IPS-18c (cell line): ENCODE results near the gene DCUN1D4.

ENCODE experiments used
- H3K4me3 ChIP-seq: 2 replicates; pipeline ENCODE4 v1.7.0; 2013; ENCODE audit warnings: low read depth, mild to moderate bottlenecking, low read length, moderate library complexity; ENCODE audit not compliant: insufficient read depth
- H3K9me3 ChIP-seq: one replicate; pipeline ENCODE4 v1.6.1; 2013; ENCODE audit warnings: mild to moderate bottlenecking, low read length, moderate library complexity; ENCODE audit not compliant: control insufficient read depth, insufficient read depth

DCUN1D4 gene

DNA sequence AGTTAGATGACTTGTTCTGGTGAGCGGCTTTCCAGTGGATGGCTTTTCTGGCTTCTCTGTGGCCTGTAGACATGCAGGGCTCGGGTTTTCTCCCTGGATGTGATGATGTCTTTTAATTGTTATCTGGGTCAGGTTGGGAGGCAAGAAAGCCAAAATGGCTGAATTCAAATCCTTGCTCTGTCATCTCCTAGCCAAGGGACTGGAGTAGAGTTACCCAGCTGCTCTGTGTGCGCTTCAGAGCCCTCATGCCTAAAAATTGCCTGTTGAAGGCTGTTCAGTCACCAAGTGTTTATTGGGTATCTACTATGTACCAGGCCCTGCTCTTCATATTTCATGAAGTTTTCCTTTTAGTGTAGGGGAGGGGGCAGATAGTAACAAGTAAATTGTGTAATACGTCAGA, 7.3 kb downstream of the DCUN1D4 start:
- Histone ChIP-seq H3K4me3 (no peak overlapping the region), H3K9me3 (no peaks in the 10 kb centered on the region)

DNA sequence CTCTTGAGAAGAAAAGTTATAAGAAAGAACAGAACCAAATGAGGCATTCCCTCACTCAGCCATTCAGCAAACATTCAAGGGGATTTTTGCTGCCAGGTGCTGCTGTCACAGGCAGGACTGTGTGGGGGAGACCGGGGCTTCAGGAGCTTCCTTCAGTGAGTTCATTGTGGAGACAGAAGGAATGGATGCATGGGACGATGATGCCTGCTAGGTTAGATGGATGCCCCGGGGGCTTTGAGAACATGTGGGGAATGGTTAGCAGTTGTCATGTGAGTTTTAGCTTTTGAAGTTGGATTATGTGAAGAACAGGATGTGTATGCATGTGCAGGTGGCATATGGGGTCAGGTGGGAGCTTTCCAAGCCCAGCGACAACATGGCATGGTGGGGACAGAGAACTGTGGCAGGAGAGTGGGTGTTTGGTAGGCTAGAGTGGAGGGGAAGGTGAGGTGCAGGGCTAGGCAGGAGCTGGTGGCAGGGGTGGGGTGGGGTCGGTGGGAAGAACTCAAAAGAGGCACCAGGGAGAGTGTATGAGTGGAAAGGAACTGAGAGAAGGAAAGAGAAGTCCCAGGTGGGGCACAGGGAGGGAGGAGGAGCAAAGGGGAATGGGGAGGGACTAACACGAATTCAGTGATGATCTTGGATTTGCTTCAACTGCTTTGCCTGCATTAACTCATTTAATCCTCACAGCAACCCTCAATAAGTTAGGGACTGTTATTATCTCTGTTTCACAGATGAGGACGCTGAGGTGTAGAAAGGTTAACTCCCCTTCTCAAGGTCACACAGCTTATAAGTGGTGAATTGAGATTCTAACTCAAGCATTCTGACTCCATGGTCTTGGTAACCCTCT, 8.4 kb downstream of the DCUN1D4 start:
- Histone ChIP-seq H3K9me3 (no peaks in the 10 kb centered on the region), H3K4me3 (no peak overlapping the region)

DNA sequence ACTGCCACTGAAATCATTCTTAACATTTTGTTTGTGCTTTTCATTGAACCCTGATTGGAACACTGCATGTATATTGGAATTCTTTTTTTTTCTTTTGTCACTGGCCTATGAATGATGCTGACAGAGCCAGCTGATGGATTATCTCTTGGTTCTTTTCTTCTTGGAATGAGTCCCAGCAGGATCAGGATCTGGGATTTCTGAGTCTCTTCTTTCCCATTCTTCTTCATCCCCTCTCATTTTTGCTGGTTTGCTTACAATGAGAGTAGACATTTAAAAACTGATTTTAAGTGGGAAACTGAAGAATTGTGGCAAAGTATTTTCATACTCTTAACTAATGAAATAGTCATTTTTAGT, 9.0 kb downstream of the DCUN1D4 start:
- no peaks in the 10 kb centered on the region for H3K9me3 ChIP-seq
- no peak overlapping the region for H3K4me3 ChIP-seq

DNA sequence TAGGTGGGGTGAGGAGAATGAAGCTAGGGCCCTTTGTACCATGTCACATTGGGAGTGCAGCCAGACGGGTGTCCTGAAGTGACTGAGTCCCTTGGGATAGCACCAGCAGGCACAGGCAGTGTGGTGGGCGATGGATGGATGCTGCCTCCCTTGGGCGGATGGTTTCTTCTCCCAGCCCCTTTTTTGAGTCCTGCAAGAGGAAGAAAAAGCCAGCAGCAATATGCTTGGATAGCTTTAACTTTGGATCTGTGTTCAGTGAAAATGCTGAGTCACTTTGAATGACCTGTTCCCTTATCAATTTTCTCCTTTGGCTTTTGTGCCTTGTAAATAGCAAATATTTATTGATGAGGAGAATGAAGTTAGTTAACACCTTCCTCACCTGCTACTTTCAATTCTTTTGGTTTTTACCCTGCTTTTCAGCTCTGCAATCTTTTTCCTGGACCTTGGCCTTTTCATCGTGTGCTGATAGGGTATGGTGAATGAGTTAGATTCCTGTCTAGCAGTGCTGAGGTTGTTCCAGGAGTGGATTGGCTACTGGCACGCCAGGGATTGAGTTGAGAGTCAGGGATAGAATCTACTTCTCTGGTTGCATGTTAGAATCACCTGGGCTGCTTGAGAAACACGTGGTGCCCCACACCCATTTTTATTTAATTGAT, 10.2 kb downstream of the DCUN1D4 start:
- no peaks in the 10 kb centered on the region for H3K9me3 ChIP-seq
- H3K4me3 ChIP-seq, result no peak overlapping the region

DNA sequence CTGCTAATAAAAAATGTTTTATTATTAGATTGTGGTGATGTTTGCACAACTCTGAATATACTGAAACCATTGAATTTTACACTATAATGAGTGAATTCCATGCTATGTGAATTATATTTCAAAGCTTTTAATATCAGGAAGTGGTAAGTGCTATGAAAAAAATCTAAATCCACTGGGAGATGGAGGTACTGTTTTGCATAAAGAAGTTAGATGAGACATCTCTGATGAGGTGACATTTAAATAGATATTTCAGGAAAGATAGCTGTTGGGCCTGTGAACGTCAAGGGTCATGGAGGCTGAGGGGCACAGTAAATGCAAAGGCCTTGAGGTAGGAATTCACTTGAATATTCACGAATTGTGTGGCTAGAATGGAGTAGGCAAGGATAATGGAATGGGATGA, 12.3 kb downstream of the DCUN1D4 start:
- H3K4me3 ChIP-seq, result no peak overlapping the region
- H3K9me3 ChIP-seq, result no peaks in the 10 kb centered on the region

DNA sequence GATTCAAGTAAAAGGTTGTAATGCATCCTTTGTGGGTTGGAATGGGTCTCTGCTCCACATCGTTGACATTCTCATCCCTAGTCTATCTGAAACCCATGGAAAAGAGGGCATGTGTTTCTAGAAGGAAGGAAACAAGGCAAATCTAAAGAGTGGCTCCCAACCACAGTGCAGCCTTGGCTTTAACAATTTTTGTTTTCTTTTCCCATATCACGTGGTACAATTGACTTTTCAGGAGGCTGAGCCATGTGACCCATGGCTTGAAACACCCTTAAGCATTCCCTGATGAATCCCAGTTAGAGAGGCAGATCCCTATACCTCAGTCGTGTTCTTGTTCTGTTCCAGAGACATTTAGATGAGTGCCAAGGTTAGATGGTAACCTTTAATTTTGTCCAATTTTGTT, 12.8 kb downstream of the DCUN1D4 start:
- no peak overlapping the region for H3K4me3 ChIP-seq
- H3K9me3 ChIP-seq, result no peaks in the 10 kb centered on the region

DNA sequence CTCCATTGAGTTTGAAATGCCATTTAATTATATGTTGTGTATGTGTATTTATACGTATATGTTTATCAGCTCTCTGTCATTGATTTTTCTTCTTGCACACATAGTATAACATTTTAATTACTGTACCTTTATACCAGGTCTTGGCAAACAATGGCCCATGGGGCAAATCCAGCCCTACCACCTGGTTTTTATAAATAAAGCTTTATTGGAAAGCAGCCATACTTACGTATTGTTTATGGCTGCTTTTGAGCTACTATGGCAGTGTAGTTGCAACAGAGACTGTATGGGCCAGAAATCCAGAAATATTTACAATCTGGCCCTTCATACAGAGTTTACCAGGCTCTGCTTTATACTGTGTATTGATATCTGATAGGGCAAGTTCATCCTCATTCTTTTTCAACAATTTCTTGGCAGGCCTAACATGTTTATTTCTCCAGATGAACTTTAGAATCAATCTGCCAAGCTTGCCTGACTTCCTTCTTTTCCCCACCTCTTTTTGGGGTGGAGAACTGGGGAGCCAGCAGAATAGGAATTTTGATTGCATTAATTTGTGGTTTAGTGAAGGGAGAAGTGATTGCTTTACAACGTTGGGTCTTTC, 15.8 kb downstream of the DCUN1D4 start:
- no peaks in the 10 kb centered on the region for H3K9me3 ChIP-seq
- H3K4me3 ChIP-seq, result no peak overlapping the region

DNA sequence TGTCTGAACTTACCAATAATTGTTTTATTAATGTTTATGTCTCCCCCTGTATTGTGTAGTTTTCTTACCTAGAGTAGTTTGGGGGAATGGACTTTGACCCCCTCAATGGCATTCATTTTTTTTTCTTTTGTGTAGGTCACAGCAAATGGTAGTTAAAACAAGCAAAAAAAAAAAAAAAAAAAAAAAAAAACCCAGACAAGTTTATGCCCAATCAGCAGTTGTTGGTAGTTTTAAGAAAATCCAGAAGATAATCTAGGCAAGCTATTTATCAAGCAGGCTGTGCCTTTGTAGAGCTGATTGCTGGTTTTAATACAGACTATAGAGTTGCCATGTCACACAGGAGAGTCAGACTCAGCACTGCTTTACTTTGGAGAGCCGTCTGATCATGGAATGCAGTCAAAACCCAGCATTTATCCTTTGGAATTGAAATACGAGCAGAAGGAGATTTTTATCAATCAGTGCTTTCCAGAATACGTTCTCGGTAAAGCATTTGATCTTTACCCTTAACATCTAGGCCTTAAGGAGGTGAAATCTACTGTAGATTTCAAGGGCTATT, 16.6 kb downstream of the DCUN1D4 start:
- H3K4me3 ChIP-seq, result no peak overlapping the region
- H3K9me3 ChIP-seq, result no peaks in the 10 kb centered on the region

DNA sequence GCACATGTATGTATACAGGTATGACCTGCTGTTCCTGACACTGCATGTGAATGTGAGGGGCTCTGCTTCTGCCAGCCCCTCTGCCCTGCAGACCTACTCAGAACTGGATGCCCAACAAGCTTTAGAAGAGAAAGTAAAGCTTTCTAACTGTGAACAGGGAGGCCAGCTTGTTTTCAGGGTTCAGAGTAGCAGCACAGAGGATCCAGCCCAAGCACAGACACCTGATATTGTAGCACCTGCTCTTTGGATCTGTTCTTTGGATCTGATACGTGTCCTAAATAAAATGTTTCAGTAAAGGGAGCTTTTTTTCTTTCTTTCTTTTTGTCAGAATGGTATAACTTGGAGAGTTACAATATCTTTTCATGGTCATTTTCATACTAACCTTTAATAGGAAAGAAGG, 19.2 kb downstream of the DCUN1D4 start:
- Histone ChIP-seq H3K4me3 (no peak overlapping the region), H3K9me3 (no peaks in the 10 kb centered on the region)

DNA sequence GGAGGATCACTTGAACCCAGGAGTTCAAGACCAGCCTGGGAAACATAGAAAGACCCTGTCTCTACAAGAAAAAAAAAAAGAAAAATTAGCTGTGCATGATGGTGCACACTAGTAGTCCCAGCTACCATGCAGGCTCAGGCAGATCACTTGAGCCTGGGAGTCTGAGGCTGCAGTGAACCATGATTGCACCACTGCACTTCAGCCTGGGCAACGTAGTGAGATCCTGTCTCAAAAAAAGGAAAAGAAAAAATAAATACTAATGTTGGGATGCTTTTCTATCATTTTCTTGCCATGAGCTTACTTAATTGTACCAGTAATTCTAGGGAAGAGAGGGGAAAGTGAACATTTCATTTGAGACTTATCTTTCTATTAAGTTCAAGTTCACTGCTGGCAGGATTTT, 19.8 kb downstream of the DCUN1D4 start:
- Histone ChIP-seq H3K4me3 (no peak overlapping the region), H3K9me3 (no peaks in the 10 kb centered on the region)

DNA sequence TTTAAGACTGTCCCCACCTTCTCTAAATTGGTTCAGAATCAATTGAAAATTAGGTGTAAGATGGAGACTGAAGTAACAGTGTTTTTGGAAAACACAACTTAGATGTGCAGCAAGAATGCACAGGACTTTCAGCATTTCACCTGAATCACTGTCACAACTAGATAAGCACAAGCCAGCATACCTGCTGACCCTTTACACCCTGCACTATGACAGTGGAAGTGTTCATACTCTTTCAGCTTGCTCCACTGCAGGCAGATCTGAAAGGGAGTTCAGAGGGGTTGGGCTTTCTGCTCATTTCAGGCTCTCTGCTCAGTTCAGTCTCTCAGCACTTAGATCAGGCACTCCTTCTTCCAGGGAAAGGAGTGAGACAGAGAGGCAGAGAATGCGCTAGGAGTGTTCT, 22.8 kb downstream of the DCUN1D4 start:
- H3K4me3 ChIP-seq, result no peak overlapping the region

DNA sequence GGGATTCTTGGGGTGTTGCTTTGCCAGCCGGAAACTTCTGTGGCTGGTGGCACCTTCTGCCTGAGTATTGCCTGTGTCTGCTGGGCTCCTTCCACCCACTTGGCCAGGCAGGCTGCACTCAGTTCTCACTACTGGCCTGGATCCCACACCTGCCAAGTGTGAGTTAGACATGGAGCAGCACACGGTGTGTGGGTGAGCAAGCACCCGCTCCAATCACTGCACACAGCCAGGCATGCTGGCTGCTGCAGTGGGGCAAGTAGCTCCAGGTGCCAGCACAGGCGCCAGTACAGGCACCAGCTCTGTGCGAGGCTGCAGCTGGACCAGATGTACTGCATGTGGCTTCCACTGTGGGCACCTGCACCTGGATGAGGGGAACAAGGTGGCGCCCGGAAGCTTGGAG, 23.9 kb downstream of the DCUN1D4 start:
- no peaks in the 10 kb centered on the region for H3K9me3 ChIP-seq
- H3K4me3 ChIP-seq, result no peak overlapping the region

More for the DNA sequence above, 22.8 kb downstream of the DCUN1D4 start:
- H3K9me3 ChIP-seq, result no peaks in the 10 kb centered on the region

DNA sequence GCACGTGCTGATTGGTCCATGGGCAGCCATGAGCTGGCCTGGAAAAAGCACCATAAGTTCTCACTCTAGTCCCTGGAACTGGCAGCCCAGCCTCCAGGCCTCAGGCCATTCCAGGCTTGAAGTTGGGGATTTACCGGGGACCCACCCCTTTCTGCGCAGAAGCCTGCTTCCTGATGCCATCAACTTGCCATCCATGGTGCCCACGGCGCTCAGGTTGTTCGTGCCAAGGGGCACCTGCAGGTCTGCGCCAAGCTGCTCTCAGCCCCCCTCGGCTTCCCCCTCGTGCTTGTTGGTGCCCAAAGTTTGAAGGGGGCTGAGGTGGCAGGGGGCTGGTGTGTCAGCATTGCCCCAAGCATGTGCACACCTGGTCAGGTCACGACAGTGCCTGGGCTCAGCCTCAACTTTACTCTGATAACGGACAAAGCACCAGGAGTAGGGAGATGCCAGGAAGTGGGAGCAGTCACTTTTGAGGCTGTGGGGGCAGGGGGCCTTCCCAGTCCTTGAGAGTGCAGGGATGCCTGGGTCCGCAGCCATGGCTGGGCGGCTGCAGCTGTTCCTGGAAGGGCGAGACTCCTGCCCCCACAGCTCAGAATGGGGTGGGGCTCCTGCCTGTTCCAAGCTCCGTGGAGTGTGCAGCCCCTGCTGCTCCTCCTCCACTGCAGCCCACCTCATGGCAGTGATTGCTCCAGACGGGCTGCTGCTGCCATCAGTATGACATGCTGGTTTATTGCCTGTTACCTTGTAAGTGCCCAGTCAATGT, 24.9 kb downstream of the DCUN1D4 start:
- Histone ChIP-seq H3K9me3 (no peaks in the 10 kb centered on the region), H3K4me3 (no peak overlapping the region)

DNA sequence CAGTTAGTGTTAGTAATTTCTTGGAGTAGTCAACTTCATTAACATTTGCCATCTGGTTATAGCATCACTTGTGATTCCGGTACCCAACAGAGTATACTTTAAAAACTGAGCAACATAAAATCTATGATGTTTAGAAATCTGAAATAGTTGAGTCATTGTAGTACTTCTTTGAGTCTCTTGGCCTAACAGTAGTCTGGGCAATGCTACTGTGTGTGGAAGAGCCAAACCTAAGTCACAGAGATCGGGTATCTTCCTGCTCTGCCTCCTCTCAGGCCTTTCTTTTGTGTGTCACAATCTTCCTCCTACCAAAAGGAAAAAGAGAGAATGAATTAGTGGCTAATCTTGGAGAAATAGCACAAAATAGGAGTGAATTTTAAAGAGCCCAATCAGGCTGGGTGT, 25.5 kb downstream of the DCUN1D4 start:
- no peaks in the 10 kb centered on the region for H3K9me3 ChIP-seq
- H3K4me3 ChIP-seq, result no peak overlapping the region

DNA sequence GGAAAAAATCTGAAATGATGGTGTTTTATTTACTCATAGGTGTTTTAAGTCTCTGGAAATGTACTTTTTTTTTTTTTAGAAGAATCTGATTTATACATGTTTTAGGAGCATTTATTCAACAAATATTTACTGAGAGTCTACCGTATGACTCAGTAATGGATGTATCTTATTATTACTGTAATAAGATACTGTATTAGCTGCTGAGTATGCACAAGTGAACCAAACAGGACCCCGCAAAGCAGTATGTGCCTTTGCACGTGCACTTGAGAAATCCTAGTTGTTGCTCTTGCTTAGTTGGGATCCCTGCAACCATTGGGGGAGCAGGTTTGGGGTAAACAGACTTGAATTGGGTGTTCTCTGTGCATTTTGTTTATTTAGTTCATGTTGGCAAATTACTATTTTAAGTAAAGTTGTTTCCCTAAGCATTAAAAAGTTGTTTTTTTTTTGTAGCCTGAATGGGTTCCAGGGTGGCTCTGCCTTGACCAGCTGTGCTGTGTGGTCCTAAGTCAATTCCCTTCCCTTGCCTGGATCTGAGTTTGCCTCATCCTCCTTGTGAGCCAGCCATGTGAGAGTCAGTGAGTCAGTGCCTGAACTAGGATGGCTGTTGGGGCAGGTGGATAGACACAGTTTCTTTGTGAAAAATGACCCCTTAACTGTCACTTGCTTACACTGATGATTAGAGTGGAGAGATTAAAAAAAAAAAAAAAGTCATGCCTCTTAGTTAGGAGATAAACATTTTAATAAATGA, 27.7 kb downstream of the DCUN1D4 start:
- H3K4me3 ChIP-seq, result no peak overlapping the region
- no peaks in the 10 kb centered on the region for H3K9me3 ChIP-seq

DNA sequence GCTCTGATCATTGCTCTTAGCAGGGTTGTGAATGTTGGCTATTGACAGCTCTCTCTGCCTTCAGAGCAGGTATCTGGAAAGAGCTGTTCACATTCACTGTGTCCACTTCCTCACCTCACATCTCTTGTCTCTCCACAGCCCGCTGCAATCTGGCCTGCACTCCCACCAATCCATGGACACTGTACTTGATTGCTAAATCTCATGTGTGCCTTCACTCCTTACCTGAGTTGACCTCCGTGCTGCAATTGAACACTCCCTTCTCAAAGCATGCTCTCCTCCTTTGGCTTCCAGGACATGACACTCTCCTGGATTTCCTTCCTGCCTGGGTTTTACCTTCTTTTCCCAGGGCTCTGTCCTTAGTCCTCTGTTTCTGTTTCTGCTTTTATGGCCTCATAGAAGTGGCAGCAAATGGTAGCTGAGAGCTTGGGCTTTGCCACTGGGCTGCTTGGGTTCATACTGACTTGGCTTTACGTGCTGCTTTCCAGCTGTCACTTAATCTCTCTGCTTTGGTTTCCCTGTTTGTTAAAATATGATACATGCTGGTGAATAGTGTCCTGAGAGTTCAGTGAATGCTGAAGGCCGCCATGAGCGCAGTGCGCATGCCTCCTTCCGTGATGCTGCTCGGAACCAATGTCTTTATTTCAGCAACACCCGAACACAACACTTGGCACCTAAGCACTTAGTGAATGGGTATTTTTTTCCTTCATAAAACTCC, 29.5 kb downstream of the DCUN1D4 start:
- Histone ChIP-seq H3K4me3 (no peak overlapping the region), H3K9me3 (no peaks in the 10 kb centered on the region)
